Progenitor cell of endocrine pancreas (in vitro differentiated cells): ENCODE data around the gene SAE1. TPM values are rescaled to one million over a fixed set of nuclear protein-coding genes. Genes with fewer than 3 reads are reported as not detected.

Experiments
- DNase-seq: peaks from one replicate; pipeline ENCODE4 v3.0.0; 2021; ENCODE audit warnings: low spot score; ENCODE audit not compliant: unreplicated experiment
- H3K27ac Mint-ChIP-seq: 2 replicates; pipeline ENCODE4 v1.8.0; 2021; ENCODE audit warnings: mild to moderate bottlenecking, moderate library complexity, mixed read lengths
- H3K27me3 Mint-ChIP-seq: 2 replicates; pipeline ENCODE4 v1.8.0; 2021; ENCODE audit warnings: mixed read lengths
- H3K36me3 Mint-ChIP-seq: 2 replicates; pipeline ENCODE4 v1.8.0; 2022; ENCODE audit warnings: mixed read lengths; ENCODE audit not compliant: insufficient read depth
- H3K4me1 Mint-ChIP-seq: 2 replicates; pipeline ENCODE4 v1.8.0; 2021; ENCODE audit warnings: low read depth, mixed read lengths
- H3K4me3 Mint-ChIP-seq: 2 replicates; pipeline ENCODE4 v1.8.0; 2021; ENCODE audit warnings: low read depth, mild to moderate bottlenecking, moderate library complexity, mixed read lengths
- H3K9me3 Mint-ChIP-seq: 2 replicates; pipeline ENCODE4 v1.8.0; 2021; ENCODE audit warnings: low read depth, mixed read lengths
- CTCF ChIP-seq: fragments of 200-600 bp; sonication (generic); IDR thresholded peaks from one replicate; pipeline ENCODE4 v1.5.0; 2021; ENCODE audit warnings: antibody characterized with exemption, mild to moderate bottlenecking; ENCODE audit not compliant: unreplicated experiment
- total RNA-seq: library from RNA; stranded (reverse); gene quantifications from 2 replicates; pipeline ENCODE4 v1.2.1, GENCODE V29; 2021

Gene SAE1
- total RNA-seq, 1 donor from 2014 or later: 173 TPM

GRCh38 chr19:47124937-47125668, 5.5 kb upstream of the SAE1 start:
- Mint-ChIP-seq H3K27ac (peak overlapping the region; percentile 93), H3K4me3 (no peak overlapping the region), H3K36me3 (no peaks in the 10 kb centered on the region), H3K27me3 (no peaks in the 10 kb centered on the region), H3K9me3 (no peaks in the 10 kb centered on the region), H3K4me1 (peaks cover 9% of the 10 kb centered on the region)
- DNase-seq: peak; percentile 12
- peak; percentile 75 for TF ChIP-seq CTCF

GRCh38 chr19:47125669-47125938, 5.0 kb upstream of the SAE1 start:
- Mint-ChIP-seq H3K27me3 (no peaks in the 10 kb centered on the region), H3K27ac (no peak overlapping the region), H3K4me1 (peaks cover 7% of the 10 kb centered on the region), H3K36me3 (peaks cover 3% of the 10 kb centered on the region), H3K4me3 (no peak overlapping the region), H3K9me3 (peaks cover 4% of the 10 kb centered on the region)
- no peak for TF ChIP-seq CTCF
- no peak for DNase-seq

GRCh38 chr19:47129579-47129978, 1.1 kb upstream of the SAE1 start:
- no peaks in the 10 kb centered on the region for H3K27me3 Mint-ChIP-seq
- peak overlapping the region; percentile 14 for H3K4me3 Mint-ChIP-seq
- TF ChIP-seq CTCF: no peak
- peaks cover 32% of the 10 kb centered on the region for H3K4me1 Mint-ChIP-seq
- peaks cover 4% of the 10 kb centered on the region for H3K9me3 Mint-ChIP-seq
- DNase-seq: no peak
- H3K27ac Mint-ChIP-seq: no peak overlapping the region
- H3K36me3 Mint-ChIP-seq: peaks cover 19% of the 10 kb centered on the region

- DNase-seq: no peak
- TF ChIP-seq CTCF: no peak
- peak overlapping the region; percentile 97 for H3K27ac Mint-ChIP-seq
- H3K27me3 Mint-ChIP-seq: no peaks in the 10 kb centered on the region
- H3K36me3 Mint-ChIP-seq: peaks cover 20% of the 10 kb centered on the region
- peak overlapping the region; percentile 100 for H3K4me3 Mint-ChIP-seq
- peaks cover 4% of the 10 kb centered on the region for H3K9me3 Mint-ChIP-seq
- peaks cover 32% of the 10 kb centered on the region for H3K4me1 Mint-ChIP-seq
Observed at GRCh38 chr19:47130120-47130588, 481 bp upstream of the SAE1 start.

- TF ChIP-seq CTCF: no peak
- H3K4me3 Mint-ChIP-seq: peak overlapping the region; percentile 100
- H3K9me3 Mint-ChIP-seq: peaks cover 4% of the 10 kb centered on the region
- H3K27me3 Mint-ChIP-seq: no peaks in the 10 kb centered on the region
- no peak for DNase-seq
- H3K27ac Mint-ChIP-seq: peak overlapping the region; percentile 97
- peaks cover 38% of the 10 kb centered on the region for H3K4me1 Mint-ChIP-seq
- H3K36me3 Mint-ChIP-seq: peaks cover 23% of the 10 kb centered on the region
Observed at GRCh38 chr19:47132194-47132852, 1.7 kb downstream of the SAE1 start.
